NCI-H748 treated with DMSO at 0.1 percent for 48 hours (cell line): ENCODE results near the gene STUB1.

Experiments used
- DNase-seq: peaks from one replicate; lab custom pipeline; 2025; lab: John Stamatoyannopoulos, UW

The STUB1 gene

DNA sequence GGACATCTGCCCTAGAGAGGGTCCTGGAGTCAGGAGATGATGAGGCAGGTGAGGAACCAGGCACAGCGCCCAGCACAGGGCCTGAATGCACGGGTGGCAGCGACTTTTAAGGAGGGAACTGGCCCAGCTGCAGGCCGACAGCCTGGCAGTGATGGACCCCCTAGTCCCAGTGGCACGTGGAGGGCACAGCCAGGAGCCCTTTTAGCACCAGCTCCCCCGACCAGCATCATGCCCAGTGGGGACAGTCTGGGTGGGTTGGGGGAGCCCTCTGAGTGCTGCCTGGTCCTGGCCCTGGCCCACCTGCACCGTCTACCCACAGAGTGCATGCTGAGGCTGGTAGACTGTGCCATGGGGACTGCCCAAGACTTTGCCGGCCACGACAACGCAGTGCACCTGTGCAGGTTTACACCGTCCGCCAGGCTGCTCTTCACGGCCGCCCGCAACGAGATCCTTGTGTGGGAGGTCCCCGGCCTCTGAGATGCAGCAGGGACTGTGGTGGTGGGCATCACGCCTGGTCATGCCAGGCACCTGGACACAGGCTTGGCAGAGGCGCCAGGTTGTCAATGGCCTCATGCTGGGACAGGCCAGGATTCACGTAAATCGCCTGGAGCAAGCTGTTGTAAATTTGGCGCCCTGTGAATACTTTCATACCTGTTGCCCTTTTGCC lies 13.0 kb upstream of the STUB1 start:
- DNase-seq: no peak

GRCh38 chr16:667780-668518 lies 12.3 kb upstream of the STUB1 start, which contains the start of gene RHOT2:
TSS of gene RHOT2 (plus strand) at chr16:668132. CDS start at chr16:668200, 68 bp downstream.
- DNase-seq: peak; percentile 41

- no peak for DNase-seq
Measured at GRCh38 chr16:668519-669171, 11.6 kb upstream of the STUB1 start.

DNA sequence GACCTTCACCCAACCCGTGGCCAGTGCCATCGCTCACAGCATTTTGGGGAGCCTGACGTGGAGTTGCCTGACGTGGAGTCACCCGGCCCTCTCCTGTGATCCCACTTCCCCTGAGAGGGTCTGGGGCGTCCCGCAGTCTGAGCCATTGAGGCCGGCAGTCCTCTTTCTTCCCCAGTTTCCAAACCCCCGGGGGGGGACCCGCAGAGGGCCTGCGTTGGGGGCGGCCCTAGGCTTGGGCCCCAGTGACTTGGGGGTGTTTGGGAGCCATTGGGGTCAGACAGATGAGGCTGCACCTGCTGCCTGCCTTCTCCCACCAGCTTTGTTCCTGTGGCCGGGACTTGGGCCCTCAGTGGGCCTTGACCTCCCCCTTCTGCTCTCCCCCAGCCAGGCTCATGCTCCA lies 10.5 kb upstream of the STUB1 start:
- no peak for DNase-seq

DNA sequence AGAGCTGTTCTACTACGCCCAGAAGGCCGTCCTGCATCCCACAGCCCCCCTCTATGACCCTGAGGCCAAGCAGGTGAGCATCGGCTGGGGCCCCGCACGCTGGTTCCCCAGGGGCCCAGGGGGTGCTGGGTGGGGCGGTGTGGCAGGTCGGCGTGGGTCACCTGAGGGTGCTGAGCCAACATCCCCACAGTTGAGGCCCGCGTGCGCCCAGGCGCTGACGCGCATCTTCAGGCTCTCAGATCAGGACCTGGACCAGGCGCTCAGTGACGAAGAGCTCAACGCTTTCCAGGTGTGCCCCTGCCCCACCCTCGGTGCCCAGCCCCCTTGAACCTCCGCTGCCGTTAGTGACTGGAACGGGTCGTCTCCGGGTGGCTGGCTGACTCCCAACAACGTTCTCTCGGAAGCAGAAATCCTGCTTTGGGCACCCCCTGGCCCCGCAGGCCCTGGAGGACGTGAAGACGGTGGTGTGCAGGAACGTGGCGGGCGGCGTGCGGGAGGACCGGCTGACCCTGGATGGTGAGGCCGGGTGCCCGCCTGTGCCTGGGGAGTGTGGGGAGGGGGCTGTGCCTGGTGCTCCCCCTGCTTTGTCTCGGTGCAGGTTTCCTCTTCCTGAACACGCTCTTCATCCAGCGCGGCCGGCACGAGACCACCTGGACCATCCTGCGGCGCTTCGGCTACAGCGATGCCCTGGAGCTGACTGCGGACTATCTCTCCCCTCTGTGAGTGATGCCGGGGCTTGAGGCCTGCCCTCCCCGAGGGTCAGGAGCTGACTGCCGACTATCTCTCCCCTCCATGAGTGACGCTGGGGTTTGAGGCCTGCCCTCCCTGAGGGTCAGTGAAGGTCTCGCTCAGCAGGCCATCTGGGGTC lies 9.5 kb upstream of the STUB1 start:
- DNase-seq: no peak

DNA sequence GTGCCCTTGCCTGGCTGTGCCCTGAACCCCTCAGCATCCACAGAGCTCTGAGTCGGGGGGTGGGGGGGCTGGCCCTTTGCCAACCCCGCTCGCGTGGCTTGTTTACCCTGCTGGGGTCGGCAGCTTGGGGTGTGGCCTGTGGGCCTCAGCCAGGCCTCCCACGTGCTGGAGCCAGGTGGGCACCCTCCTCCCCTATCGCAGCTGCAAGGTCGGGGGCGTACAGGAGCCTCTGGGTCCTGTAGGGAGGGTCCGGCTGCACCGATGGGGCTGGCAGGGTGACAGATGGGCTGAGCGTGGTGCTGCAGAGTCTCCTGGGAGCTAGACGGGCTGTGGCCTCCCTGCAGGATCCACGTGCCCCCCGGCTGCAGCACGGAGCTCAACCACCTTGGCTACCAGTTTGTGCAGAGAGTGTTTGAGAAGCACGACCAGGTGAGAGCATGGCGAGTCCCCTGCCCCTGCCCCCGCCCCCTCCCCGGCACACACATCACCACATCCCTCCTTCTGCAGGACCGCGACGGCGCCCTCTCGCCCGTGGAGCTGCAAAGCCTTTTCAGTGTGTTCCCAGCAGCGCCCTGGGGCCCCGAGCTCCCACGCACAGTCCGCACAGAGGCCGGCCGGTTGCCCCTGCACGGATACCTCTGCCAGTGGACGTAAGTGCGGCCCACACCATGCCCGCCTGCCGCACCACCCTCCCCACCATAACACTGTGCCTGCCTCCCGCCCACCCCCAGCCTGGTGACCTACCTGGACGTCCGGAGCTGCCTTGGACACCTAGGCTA lies 8.7 kb upstream of the STUB1 start:
- DNase-seq: no peak

- DNase-seq: no peak
Measured at GRCh38 chr16:672371-672770, 7.8 kb upstream of the STUB1 start.

- no peak for DNase-seq
Measured at GRCh38 chr16:672851-673250, 7.4 kb upstream of the STUB1 start.

- no peak for DNase-seq
Measured at GRCh38 chr16:673399-673991, 6.7 kb upstream of the STUB1 start.

- no peak for DNase-seq
Measured at GRCh38 chr16:674214-674881, 5.9 kb upstream of the STUB1 start.

- DNase-seq: no peak
Measured at GRCh38 chr16:674968-675883, 5.0 kb upstream of the STUB1 start, which contains the start of gene RHBDL1. TSS of gene RHBDL1 (plus strand) at chr16:675671. CDS start at chr16:675791, 120 bp downstream.

GRCh38 chr16:675884-676564 lies 4.2 kb upstream of the STUB1 start:
- no peak for DNase-seq

DNA sequence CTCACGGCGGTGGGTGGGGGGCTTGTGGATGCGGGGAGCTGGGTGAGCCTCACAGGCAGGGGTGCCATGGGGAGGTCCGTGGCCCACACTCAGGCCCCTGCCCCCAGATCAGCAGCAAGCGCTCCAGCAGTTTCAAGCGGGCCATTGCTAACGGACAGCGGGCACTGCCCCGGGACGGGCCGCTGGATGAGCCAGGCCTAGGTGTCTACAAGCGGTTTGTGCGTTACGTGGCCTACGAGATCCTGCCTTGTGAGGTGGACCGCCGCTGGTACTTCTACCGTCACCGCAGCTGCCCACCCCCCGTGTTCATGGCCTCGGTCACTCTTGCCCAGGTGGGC lies 3.7 kb upstream of the STUB1 start:
- no peak for DNase-seq

GRCh38 chr16:676913-677312 lies 3.3 kb upstream of the STUB1 start:
- DNase-seq: peak; percentile 27

GRCh38 chr16:677316-678190 lies 2.7 kb upstream of the STUB1 start:
- no peak for DNase-seq

DNA sequence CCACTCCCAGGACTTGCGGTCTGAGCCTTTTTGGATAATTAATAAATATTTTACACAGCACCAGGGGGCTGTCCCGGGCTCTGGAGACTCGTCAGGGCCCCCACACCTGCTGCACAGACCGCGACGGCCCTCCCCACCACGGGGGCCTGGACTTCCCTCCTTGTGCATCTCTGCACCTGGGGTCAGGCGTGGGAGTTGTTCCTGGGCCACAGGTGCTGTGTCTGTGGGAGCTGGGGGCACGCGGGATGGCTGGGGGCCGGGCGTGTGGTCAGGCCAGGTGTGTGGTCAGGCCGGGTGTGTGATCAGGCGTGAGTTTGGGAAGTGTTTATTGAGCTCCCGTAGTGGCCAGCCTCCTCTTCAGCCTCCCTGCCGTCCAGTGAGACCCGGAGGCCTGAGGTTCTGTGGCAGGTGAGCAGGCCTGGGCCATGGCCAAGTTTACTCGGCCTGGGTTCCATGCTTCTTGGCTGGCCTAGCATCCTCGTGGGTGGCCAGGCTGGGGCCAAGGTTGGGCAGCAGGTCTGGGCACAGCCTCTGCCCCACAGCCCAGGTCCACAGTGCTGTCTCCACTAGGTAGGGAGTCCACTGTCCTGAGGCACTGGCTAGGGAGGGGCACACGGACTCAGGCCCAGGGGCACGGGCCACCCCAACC lies 1.9 kb upstream of the STUB1 start:
- DNase-seq: no peak
